IPS-18a (cell line): Measurements from ENCODE around the gene MUC20.
"Not testable (repeated sequence)": the region's sequence is repeated elsewhere in the genome, so short reads cannot be mapped to it uniquely, and the experiment has no call there.

Experiments used
- H3K27ac ChIP-seq: one replicate; pipeline ENCODE4 v1.5.1; 2013; ENCODE audit warnings: low read length
- H3K27me3 ChIP-seq: one replicate; pipeline ENCODE4 v1.6.1; 2013; ENCODE audit warnings: mild to moderate bottlenecking, low read length; ENCODE audit not compliant: control insufficient read depth, insufficient read depth
- H3K36me3 ChIP-seq: one replicate; pipeline ENCODE4 v1.6.1; 2013; ENCODE audit warnings: low read depth, low read length; ENCODE audit not compliant: control insufficient read depth
- H3K4me1 ChIP-seq: one replicate; pipeline ENCODE4 v1.6.1; 2013; ENCODE audit warnings: low read depth, low read length; ENCODE audit not compliant: control insufficient read depth
- H3K4me3 ChIP-seq: one replicate; pipeline ENCODE4 v1.5.1; 2013; ENCODE audit warnings: low read length
- H3K9ac ChIP-seq: one replicate; pipeline ENCODE4 v1.6.1; 2013; ENCODE audit warnings: mild to moderate bottlenecking, low read length, moderate library complexity
- H3K9me3 ChIP-seq: one replicate; pipeline ENCODE4 v1.6.1; 2013; ENCODE audit warnings: low read depth, low read length; ENCODE audit not compliant: control insufficient read depth

MUC20 gene

GRCh38 chr3:195705081-195705991 is 15.4 kb upstream of the MUC20 start:
- Histone ChIP-seq H3K27ac (no peak overlapping the region), H3K4me1 (peaks cover 4% of the 10 kb centered on the region), H3K9me3 (no peaks in the 10 kb centered on the region), H3K4me3 (no peak overlapping the region), H3K9ac (no peak overlapping the region), H3K36me3 (no peaks in the 10 kb centered on the region), H3K27me3 (no peaks in the 10 kb centered on the region)

- Histone ChIP-seq H3K36me3 (no peaks in the 10 kb centered on the region), H3K27me3 (no peaks in the 10 kb centered on the region), H3K4me1 (peaks cover 4% of the 10 kb centered on the region), H3K4me3 (no peak overlapping the region), H3K27ac (no peak overlapping the region), H3K9ac (no peak overlapping the region), H3K9me3 (no peaks in the 10 kb centered on the region)
These were observed 12.7 kb upstream of the MUC20 start for GRCh38 chr3:195708061-195708460.

- H3K4me1 ChIP-seq = peaks cover 4% of the 10 kb centered on the region
- no peak overlapping the region for H3K4me3 ChIP-seq
- H3K27me3 ChIP-seq = no peaks in the 10 kb centered on the region
- no peak overlapping the region for H3K27ac ChIP-seq
- no peaks in the 10 kb centered on the region for H3K36me3 ChIP-seq
- no peaks in the 10 kb centered on the region for H3K9me3 ChIP-seq
- H3K9ac ChIP-seq = no peak overlapping the region
These were observed 11.9 kb upstream of the MUC20 start for GRCh38 chr3:195708626-195709481.

- no peaks in the 10 kb centered on the region for H3K27me3 ChIP-seq
- H3K9me3 ChIP-seq = no peaks in the 10 kb centered on the region
- H3K36me3 ChIP-seq = no peaks in the 10 kb centered on the region
- peaks cover 4% of the 10 kb centered on the region for H3K4me1 ChIP-seq
- no peak overlapping the region for H3K9ac ChIP-seq
- H3K27ac ChIP-seq = no peak overlapping the region
- no peak overlapping the region for H3K4me3 ChIP-seq
These were observed 11.1 kb upstream of the MUC20 start for GRCh38 chr3:195709676-195710085.

GRCh38 chr3:195710126-195710905 is 10.5 kb upstream of the MUC20 start:
- H3K27me3 ChIP-seq, H3K9ac ChIP-seq, H3K27ac ChIP-seq, H3K36me3 ChIP-seq, H3K4me3 ChIP-seq, H3K4me1 ChIP-seq, H3K9me3 ChIP-seq: not testable (repeated sequence)

GRCh38 chr3:195711091-195711812 is 9.5 kb upstream of the MUC20 start:
- not testable (repeated sequence) for H3K27me3 ChIP-seq, H3K27ac ChIP-seq, H3K4me3 ChIP-seq, H3K36me3 ChIP-seq, H3K9ac ChIP-seq, H3K9me3 ChIP-seq, H3K4me1 ChIP-seq

- H3K27me3 ChIP-seq = no peaks in the 10 kb centered on the region
- H3K36me3 ChIP-seq = no peaks in the 10 kb centered on the region
- H3K9me3 ChIP-seq = no peaks in the 10 kb centered on the region
- no peak overlapping the region for H3K27ac ChIP-seq
- no peak overlapping the region for H3K4me3 ChIP-seq
- H3K4me1 ChIP-seq = no peaks in the 10 kb centered on the region
- no peak overlapping the region for H3K9ac ChIP-seq
These were observed 8.8 kb upstream of the MUC20 start for GRCh38 chr3:195711813-195712534.

GRCh38 chr3:195712535-195712910 is 8.3 kb upstream of the MUC20 start:
- not testable (repeated sequence) for H3K27me3 ChIP-seq, H3K9ac ChIP-seq, H3K27ac ChIP-seq, H3K4me1 ChIP-seq, H3K36me3 ChIP-seq, H3K4me3 ChIP-seq, H3K9me3 ChIP-seq

- not testable (repeated sequence) for H3K36me3 ChIP-seq, H3K27me3 ChIP-seq, H3K9me3 ChIP-seq, H3K4me3 ChIP-seq, H3K9ac ChIP-seq, H3K4me1 ChIP-seq, H3K27ac ChIP-seq
These were observed 7.6 kb upstream of the MUC20 start for GRCh38 chr3:195713150-195713549.

- peaks cover 7% of the 10 kb centered on the region for H3K4me1 ChIP-seq
- no peaks in the 10 kb centered on the region for H3K36me3 ChIP-seq
- H3K27ac ChIP-seq = no peak overlapping the region
- no peak overlapping the region for H3K4me3 ChIP-seq
- no peaks in the 10 kb centered on the region for H3K27me3 ChIP-seq
- no peak overlapping the region for H3K9ac ChIP-seq
- H3K9me3 ChIP-seq = no peaks in the 10 kb centered on the region
These were observed 6.3 kb upstream of the MUC20 start for GRCh38 chr3:195714380-195715011.
